Smooth muscle cell (in vitro differentiated cells): ENCODE results near the gene OR10G7. TPM values are rescaled to one million over a fixed set of nuclear protein-coding genes. Genes with fewer than 3 reads are reported as not detected.

Source experiments
- DNase-seq: peaks from one replicate; lab custom pipeline; 2025; ENCODE audit not compliant: unreplicated experiment; lab: John Stamatoyannopoulos, UW
- H2AFZ ChIP-seq: fragments of 200-600 bp; sonication (generic); 2 replicates; pipeline ENCODE4 v1.6.0; 2016; ENCODE audit warnings: antibody characterized with exemption, low read depth, mild to moderate bottlenecking
- H3F3A ChIP-seq: fragments of 200-600 bp; sonication (generic); 2 replicates; pipeline ENCODE4 v1.6.0; 2017; ENCODE audit warnings: antibody characterized with exemption, low read depth
- H3K27ac ChIP-seq: fragments of 200-600 bp; sonication (generic); 2 replicates; pipeline ENCODE4 v1.5.1; 2016; ENCODE audit warnings: low read depth, mild to moderate bottlenecking
- H3K27me3 ChIP-seq: fragments of 200-600 bp; sonication (generic); 2 replicates; pipeline ENCODE4 v1.6.1; 2016; ENCODE audit warnings: low read depth, mild to moderate bottlenecking
- H3K36me3 ChIP-seq: fragments of 200-600 bp; sonication (generic); 2 replicates; pipeline ENCODE4 v1.5.1; 2016; ENCODE audit warnings: low read depth
- H3K4me1 ChIP-seq: fragments of 200-600 bp; sonication (generic); 2 replicates; pipeline ENCODE4 v1.5.1; 2016; ENCODE audit warnings: low read depth
- H3K4me2 ChIP-seq: fragments of 200-600 bp; sonication (generic); 2 replicates; pipeline ENCODE4 v1.6.0; 2016; ENCODE audit warnings: mild to moderate bottlenecking
- H3K4me3 ChIP-seq: fragments of 200-600 bp; sonication (generic); 2 replicates; pipeline ENCODE4 v1.5.1; 2016; ENCODE audit warnings: mild to moderate bottlenecking
- H3K79me2 ChIP-seq: fragments of 200-600 bp; sonication (generic); 2 replicates; pipeline ENCODE4 v1.6.0; 2016; ENCODE audit warnings: low read depth, mild to moderate bottlenecking
- H3K9ac ChIP-seq: fragments of 200-600 bp; sonication (generic); 2 replicates; pipeline ENCODE4 v1.6.0; 2016; ENCODE audit warnings: low read depth
- H3K9me3 ChIP-seq: fragments of 200-600 bp; sonication (generic); replicated peaks from 2 replicates; pipeline ENCODE4 v1.5.1; 2016; ENCODE audit warnings: low read depth
- H4K20me1 ChIP-seq: fragments of 200-600 bp; sonication (generic); 2 replicates; pipeline ENCODE4 v1.6.0; 2016; ENCODE audit warnings: low read depth
- CTCF ChIP-seq: fragments of 200-600 bp; sonication (generic); IDR thresholded peaks from 2 replicates; pipeline ENCODE4 v1.5.1; 2017; ENCODE audit warnings: borderline replicate concordance, mild to moderate bottlenecking, antibody characterized with exemption; ENCODE audit not compliant: insufficient read depth, poor library complexity, severe bottlenecking
- WGBS: methylation state at CpG from one replicate; pipeline ENCODE4 v1.1.7; 2016; ENCODE audit warnings: low lambda C conversion rate; 5-methylcytosine and 5-hydroxymethylcytosine counted together
- polyA plus RNA-seq: library from polyadenylated mRNA; unstranded; fragments of >200 nt; fragmentation: Nextera tagmentation; extraction: Ambion mirVana; gene quantifications from 2 replicates; pipeline ENCODE4 v1.2.1, GENCODE V29; 2016
- total RNA-seq: library from RNA; depleted of rRNA; stranded (reverse); fragments of >200 nt; gene quantifications from 2 replicates; pipeline ENCODE4 v1.2.3, GENCODE V29; 2014

The OR10G7 gene
- total and polyA plus RNA-seq, 2 experiments from 2014 or later = not detected

DNA sequence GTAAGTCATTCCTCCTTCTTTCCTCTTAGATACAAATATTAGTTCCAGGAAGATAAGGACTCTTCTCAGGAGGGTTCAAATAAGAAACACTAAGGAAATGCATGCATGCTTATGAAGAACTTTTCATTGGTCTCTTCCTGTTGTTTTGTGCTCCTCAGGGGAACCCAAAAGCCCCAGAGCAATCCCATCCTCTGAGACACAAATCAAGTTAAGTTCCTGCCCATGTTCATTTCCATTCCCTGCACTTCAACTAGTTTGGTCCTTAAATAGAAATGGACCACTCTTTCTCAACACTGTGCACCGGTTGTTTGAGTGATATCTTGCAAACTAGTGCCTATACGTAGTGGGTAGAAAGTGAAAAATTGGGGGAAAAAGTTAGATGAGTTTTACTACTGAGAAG is 28.4 kb downstream of the OR10G7 start, which contains the start of gene OR10G4:
TSS of gene OR10G4 (plus strand) at position 301 of the 400 bp plus-strand sequence. CDS start 2,578 bp downstream, outside the sequence.
- H3K27me3 ChIP-seq = no peaks in the 10 kb centered on the region
- no peak for DNase-seq
- no peaks in the 10 kb centered on the region for H3K9me3 ChIP-seq
- no peaks in the 10 kb centered on the region for H3F3A ChIP-seq
- no peaks in the 10 kb centered on the region for H3K36me3 ChIP-seq
- H3K4me3 ChIP-seq = no peak within 1 kb of the TSS
- no peak within 1 kb of the TSS for H3K27ac ChIP-seq
- H3K4me2 ChIP-seq = no peak within 1 kb of the TSS
- no peak for TF ChIP-seq CTCF
- H3K9ac ChIP-seq = no peak within 1 kb of the TSS
- H2AFZ ChIP-seq = no peak within 1 kb of the TSS
- WGBS = 83% methylated on average over 2 of the region's 2 CpGs
- H4K20me1 ChIP-seq = no peaks in the 10 kb centered on the region
- no peaks in the 10 kb centered on the region for H3K79me2 ChIP-seq
- H3K4me1 ChIP-seq = no peaks in the 10 kb centered on the region

DNA sequence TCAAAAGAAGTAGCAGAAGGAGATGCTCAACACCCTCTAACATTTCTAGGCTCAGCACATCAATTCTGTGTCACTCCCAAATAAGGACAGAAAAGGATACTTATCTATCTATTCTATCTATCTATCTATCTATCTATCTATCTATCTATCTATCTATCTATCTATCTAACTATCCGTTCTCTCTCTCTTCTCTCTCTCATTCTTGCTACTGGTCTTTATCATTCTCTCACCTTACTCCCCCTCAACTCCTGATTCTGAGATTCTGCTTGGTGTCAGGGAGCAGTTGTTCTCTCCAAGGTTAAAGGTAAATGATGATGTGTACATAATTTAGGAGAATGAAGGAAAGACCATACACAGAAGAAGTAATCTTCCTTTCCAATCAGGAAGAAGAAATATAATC is 46.0 kb downstream of the OR10G7 start, which contains the start of gene OR10G6:
TSS of gene OR10G6 (minus strand) at position 43 of the 400 bp plus-strand sequence. CDS start at position 43, 0 bp downstream.
- Histone ChIP-seq H3K4me3 (no peak within 1 kb of the TSS), H3K27ac (no peak within 1 kb of the TSS), H3K27me3 (no peaks in the 10 kb centered on the region), H3F3A (no peaks in the 10 kb centered on the region), H3K9ac (no peak within 1 kb of the TSS), H3K36me3 (no peaks in the 10 kb centered on the region), H3K4me1 (no peaks in the 10 kb centered on the region), H3K4me2 (no peak within 1 kb of the TSS), H3K79me2 (no peaks in the 10 kb centered on the region), H3K9me3 (no peaks in the 10 kb centered on the region), H4K20me1 (no peaks in the 10 kb centered on the region), H2AFZ (no peak within 1 kb of the TSS)
- no peak for DNase-seq
- no peak for TF ChIP-seq CTCF
- 87% methylated on average over 1 of the region's 1 CpG for WGBS

Other genes with a start within 250 kb of the OR10G7 start
- not detected in 2 replicates for gene OR6M1, start 235.0 kb downstream of the OR10G7 start, total RNA-seq
- gene OR6M1, start 235.0 kb downstream of the OR10G7 start, polyA plus RNA-seq = not detected in 2 replicates
- gene TMEM225, start 155.7 kb downstream of the OR10G7 start, total RNA-seq = not detected in 2 replicates
- gene TMEM225, start 155.7 kb downstream of the OR10G7 start, polyA plus RNA-seq = not detected in 2 replicates
- gene OR8D4, start 139.2 kb downstream of the OR10G7 start, total RNA-seq = not detected in 2 replicates
- not detected in 2 replicates for gene OR8D4, start 139.2 kb downstream of the OR10G7 start, polyA plus RNA-seq
- not detected in 2 replicates for gene OR4D5, start 101.7 kb downstream of the OR10G7 start, total RNA-seq
- gene OR4D5, start 101.7 kb downstream of the OR10G7 start, polyA plus RNA-seq = not detected in 2 replicates
- not detected in 2 replicates for gene OR6T1, start 97.5 kb downstream of the OR10G7 start, total RNA-seq
- not detected in 2 replicates for gene OR6T1, start 97.5 kb downstream of the OR10G7 start, polyA plus RNA-seq
- not detected in 2 replicates for gene OR10S1, start 63.5 kb downstream of the OR10G7 start, total RNA-seq
- not detected in 2 replicates for gene OR10S1, start 63.5 kb downstream of the OR10G7 start, polyA plus RNA-seq
- not detected in 2 replicates for gene OR10G6, start 46.2 kb downstream of the OR10G7 start, total RNA-seq
- not detected in 2 replicates for gene OR10G6, start 46.2 kb downstream of the OR10G7 start, polyA plus RNA-seq
- gene OR10G4, start 28.3 kb downstream of the OR10G7 start, total RNA-seq = not detected in 2 replicates
- not detected in 2 replicates for gene OR10G4, start 28.3 kb downstream of the OR10G7 start, polyA plus RNA-seq
- not detected in 2 replicates for gene OR10G9, start 18.3 kb downstream of the OR10G7 start, total RNA-seq
- gene OR10G9, start 18.3 kb downstream of the OR10G7 start, polyA plus RNA-seq = not detected in 2 replicates
- gene OR10G8, start 14.5 kb downstream of the OR10G7 start, total RNA-seq = not detected in 2 replicates
- not detected in 2 replicates for gene OR10G8, start 14.5 kb downstream of the OR10G7 start, polyA plus RNA-seq
- gene VWA5A, start 74.1 kb upstream of the OR10G7 start, total RNA-seq = 10.1 and 11.5 TPM in 2 replicates
- gene VWA5A, start 74.1 kb upstream of the OR10G7 start, polyA plus RNA-seq = 12.3 and 16.0 TPM in 2 replicates
- gene OR10D3, start 142.0 kb upstream of the OR10G7 start, total RNA-seq = not detected in 2 replicates
- gene OR10D3, start 142.0 kb upstream of the OR10G7 start, polyA plus RNA-seq = not detected in 2 replicates
- gene OR8G1, start 199.8 kb upstream of the OR10G7 start, total RNA-seq = not detected in 2 replicates
- not detected in 2 replicates for gene OR8G1, start 199.8 kb upstream of the OR10G7 start, polyA plus RNA-seq
- gene OR8G5, start 215.1 kb upstream of the OR10G7 start, total RNA-seq = not detected in 2 replicates
- gene OR8G5, start 215.1 kb upstream of the OR10G7 start, polyA plus RNA-seq = not detected in 2 replicates